Effector memory CD8-positive, alpha-beta T cell (primary cell): ENCODE data around the gene NLRP1.

ENCODE experiments used
- ATAC-seq: fragments of 150-1000 bp; cut with Tn5 transposase; replicated peaks from 2 replicates; pipeline ENCODE4 v1.10.0; 2021; ENCODE audit warnings: mild to moderate bottlenecking, moderate library complexity
- DNase-seq, 3 experiments: peaks; one replicate each; pipeline ENCODE4 v3.0.0; 2021
- H3K27ac Mint-ChIP-seq, 2 donors: one replicate each; pipeline ENCODE4 v1.8.0; 2022; ENCODE audit warnings: mild to moderate bottlenecking in 2 of 2, mixed read lengths in 2 of 2, moderate library complexity in 2 of 2
- H3K27me3 Mint-ChIP-seq, 2 donors: one replicate each; pipeline ENCODE4 v1.8.0; 2022; ENCODE audit warnings: mixed read lengths in 2 of 2
- H3K36me3 Mint-ChIP-seq: one replicate; pipeline ENCODE4 v1.8.0; 2022; ENCODE audit warnings: mild to moderate bottlenecking, moderate library complexity, mixed read lengths; ENCODE audit not compliant: insufficient read depth
- H3K4me1 Mint-ChIP-seq, 2 donors: one replicate each; pipeline ENCODE4 v1.8.0; 2022; ENCODE audit warnings: low read depth in 2 of 2, mixed read lengths in 2 of 2
- H3K4me3 Mint-ChIP-seq, 2 donors: one replicate each; pipeline ENCODE4 v1.8.0; 2022; ENCODE audit warnings: mild to moderate bottlenecking in 2 of 2, mixed read lengths in 2 of 2, moderate library complexity in 2 of 2
- H3K9me3 Mint-ChIP-seq, 2 donors: one replicate each; pipeline ENCODE4 v1.8.0; 2022; ENCODE audit warnings: mixed read lengths in 2 of 2

The NLRP1 gene

DNA sequence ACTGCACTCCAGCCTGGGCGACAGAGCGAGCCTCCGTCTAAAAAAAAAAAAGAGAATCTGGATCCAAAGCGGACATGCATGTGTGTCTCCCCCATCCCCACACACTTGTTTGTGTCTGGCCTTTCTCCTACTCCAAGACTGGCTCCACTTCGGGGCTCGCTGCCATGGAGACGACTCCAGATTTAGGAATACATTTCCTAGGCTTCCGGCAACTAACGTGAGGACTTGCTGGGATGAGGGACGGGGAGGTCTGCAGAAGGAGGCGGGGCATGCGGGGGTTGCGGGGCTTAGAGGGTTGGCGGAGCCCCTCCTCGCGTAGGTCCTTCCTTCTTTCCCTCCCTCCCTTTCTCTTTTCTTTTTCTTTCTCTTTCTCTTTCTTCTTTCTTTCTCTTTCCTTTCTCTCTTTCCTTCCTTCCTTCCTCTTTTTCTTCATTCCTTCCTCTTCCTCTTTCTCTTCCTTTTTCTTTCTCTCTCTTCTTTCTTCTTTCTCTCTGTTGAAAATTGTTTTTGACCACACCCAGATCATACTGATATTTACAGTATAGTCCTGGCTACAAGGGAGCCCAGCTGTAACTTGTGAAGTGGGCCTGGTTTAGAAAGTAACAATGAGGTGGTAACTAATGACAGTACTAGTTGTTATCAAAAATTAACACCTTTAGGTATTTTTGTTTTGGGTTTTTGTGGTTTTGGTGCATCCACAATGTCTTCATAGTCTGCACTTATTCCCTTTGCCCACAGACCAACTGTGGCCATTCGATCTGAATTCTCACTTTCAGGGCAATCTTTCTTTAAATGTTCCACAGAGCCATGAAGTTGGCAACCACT lies 72.7 kb downstream of the NLRP1 start:
- H3K4me1 Mint-ChIP-seq, result peaks cover 18 to 33% of the 10 kb centered on the region in 2 donors
- peaks cover 7% of the 10 kb centered on the region in 2 donors for H3K9me3 Mint-ChIP-seq
- peak overlapping the region; percentile 38 to 95 for H3K27ac Mint-ChIP-seq
- DNase-seq (no peak), ATAC-seq (peak; percentile 74)
- H3K36me3 Mint-ChIP-seq, result peaks cover 28% of the 10 kb centered on the region
- H3K27me3 Mint-ChIP-seq, result no peaks in the 10 kb centered on the region
- peak overlapping the region; percentile 4 to 72 for H3K4me3 Mint-ChIP-seq

DNA sequence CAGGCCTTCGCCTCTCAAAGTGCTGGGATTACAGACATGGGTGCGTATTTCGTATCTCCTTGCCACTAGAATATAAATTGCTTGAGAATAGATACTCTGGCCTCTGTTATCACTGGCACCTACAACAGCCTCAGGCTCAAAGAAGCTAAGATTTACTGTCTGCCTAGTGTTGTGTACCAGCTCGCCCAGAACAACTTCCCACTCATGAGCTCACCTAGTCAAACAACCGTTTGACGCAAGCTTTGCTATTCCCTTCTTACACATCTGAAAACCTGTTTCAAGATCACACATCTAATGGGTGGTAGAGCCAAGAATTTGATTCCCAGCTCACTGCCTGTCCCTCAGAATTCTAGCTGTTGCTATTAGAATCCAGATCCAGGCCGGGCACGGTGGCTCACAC lies 73.5 kb downstream of the NLRP1 start:
- H3K27me3 Mint-ChIP-seq, result no peaks in the 10 kb centered on the region
- no peak overlapping the region for H3K4me3 Mint-ChIP-seq
- peaks cover 26% of the 10 kb centered on the region for H3K36me3 Mint-ChIP-seq
- H3K9me3 Mint-ChIP-seq, result peaks cover 7% of the 10 kb centered on the region in 2 donors
- ATAC-seq, result no peak
- no peak for DNase-seq
- peaks cover 18 to 33% of the 10 kb centered on the region in 2 donors for H3K4me1 Mint-ChIP-seq
- H3K27ac Mint-ChIP-seq, result no peak overlapping the region

DNA sequence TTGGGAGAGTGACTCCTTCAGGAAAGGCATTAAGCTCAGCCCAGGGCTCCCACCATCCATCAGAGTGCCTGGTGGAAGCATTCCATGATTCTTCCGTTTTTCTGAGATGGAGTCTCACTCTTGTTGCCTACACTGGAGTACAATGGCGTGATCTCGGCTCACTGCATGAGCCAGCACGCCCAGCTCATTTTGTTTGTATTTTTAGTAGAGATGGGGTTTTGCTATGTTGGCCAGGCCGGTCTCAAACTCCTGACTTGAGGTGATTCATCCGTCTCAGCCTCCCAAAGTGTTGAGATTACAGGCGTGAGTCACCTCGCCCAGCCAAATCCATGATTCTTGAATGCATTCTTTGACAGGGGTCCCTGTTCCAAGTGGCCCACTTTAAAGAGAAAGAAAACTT lies 74.8 kb downstream of the NLRP1 start:
- Mint-ChIP-seq H3K36me3 (peaks cover 23% of the 10 kb centered on the region), H3K4me1 (peaks cover 16 to 29% of the 10 kb centered on the region in 2 donors), H3K4me3 (no peak overlapping the region), H3K27ac (no peak overlapping the region), H3K9me3 (peaks cover 7% of the 10 kb centered on the region in 2 donors), H3K27me3 (no peaks in the 10 kb centered on the region)
- ATAC-seq (no peak), DNase-seq (no peak)

DNA sequence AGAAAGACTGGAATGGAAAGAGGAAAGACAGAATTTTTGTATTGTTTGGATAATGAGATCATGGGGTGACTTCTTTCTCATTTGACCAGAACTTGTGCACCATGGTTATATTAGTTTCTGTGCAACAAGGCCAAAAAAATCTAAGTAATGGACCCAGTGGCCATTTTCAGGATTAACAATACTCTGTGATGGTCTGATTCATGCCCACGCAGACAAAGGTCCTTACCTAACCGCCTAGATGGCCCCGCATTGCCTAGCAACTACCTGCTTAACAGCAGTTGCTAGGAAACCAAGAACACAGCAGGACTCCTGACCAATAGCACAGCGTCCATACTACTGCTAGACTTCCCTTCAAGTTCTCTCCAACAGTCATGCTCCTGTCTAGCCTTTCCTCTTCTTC lies 75.5 kb downstream of the NLRP1 start:
- ATAC-seq, result no peak
- H3K36me3 Mint-ChIP-seq, result peaks cover 18% of the 10 kb centered on the region
- H3K27ac Mint-ChIP-seq, result no peak overlapping the region
- H3K4me1 Mint-ChIP-seq, result peaks cover 12 to 24% of the 10 kb centered on the region in 2 donors
- H3K9me3 Mint-ChIP-seq, result peaks cover 4 to 7% of the 10 kb centered on the region in 2 donors
- no peak for DNase-seq
- no peaks in the 10 kb centered on the region for H3K27me3 Mint-ChIP-seq
- no peak overlapping the region for H3K4me3 Mint-ChIP-seq

DNA sequence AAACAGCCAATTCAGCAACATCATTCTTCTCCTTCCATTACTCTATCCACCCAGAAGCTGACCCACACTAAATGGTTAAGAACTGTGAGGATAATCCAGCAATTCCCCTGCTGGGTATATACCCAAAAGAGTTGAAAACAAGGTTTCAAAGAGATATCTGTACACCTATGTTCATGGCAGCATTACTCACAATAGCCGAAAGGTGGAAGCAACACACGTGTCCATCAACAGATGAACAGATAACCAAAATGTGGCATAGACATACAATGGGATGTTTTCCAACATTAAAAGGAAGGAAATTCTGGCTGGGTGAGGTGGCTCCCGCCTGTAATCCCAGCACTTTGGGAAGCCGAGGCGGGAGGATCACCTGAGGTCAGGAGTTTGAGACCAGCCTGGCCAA lies 78.0 kb downstream of the NLRP1 start:
- ATAC-seq (no peak), DNase-seq (no peak)
- Mint-ChIP-seq H3K36me3 (peaks cover 13% of the 10 kb centered on the region), H3K27ac (no peak overlapping the region), H3K9me3 (no peaks in the 10 kb centered on the region), H3K4me3 (no peak overlapping the region), H3K4me1 (peaks cover 0 to 4% of the 10 kb centered on the region in 2 donors), H3K27me3 (no peaks in the 10 kb centered on the region)

DNA sequence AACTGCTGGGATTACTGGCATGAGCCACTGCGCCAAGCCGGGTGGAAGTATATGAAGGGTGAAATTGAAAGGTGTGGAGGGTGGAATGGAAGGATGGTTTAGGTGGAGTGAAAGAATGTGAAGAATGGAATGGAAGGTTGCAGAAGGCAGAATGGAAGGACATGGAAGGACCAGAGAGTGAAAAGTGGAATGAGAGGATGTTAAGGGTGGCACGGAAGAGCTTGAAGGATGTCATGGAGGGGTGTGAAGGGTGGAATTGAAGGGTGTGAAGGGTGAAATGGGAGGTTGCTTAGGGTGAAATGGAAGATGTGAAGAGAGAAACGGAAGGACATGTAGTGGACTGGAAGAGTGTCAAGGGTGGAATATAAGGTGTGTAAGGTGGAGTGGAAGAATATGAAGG lies 81.8 kb downstream of the NLRP1 start:
- DNase-seq, result no peak
- Mint-ChIP-seq H3K4me3 (no peak overlapping the region), H3K27ac (peak overlapping the region in 1 of 2 donors; percentile 94), H3K9me3 (no peaks in the 10 kb centered on the region), H3K36me3 (peaks cover 11% of the 10 kb centered on the region), H3K27me3 (no peaks in the 10 kb centered on the region), H3K4me1 (peaks cover 6 to 11% of the 10 kb centered on the region in 2 donors)
- no peak for ATAC-seq

DNA sequence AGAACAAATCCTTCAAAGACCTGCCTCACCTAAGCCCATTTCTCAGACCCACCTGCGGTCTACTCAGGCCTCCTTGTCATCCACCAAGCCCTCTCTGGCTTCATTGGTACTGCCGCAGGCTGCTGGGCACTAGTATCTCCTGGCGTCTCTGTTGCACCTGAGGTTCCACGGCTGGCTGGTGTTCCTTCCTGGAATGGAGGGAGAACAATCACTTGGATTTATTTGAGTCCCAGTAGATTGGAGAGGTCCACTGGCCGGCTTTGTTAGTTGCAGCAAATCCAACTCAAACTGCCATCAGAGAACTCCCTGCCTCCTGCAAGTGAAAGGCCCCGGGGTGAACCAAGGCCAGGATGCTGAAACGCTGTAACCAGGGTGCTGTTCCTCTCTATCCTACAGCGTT lies 82.6 kb downstream of the NLRP1 start:
- H3K27me3 Mint-ChIP-seq, result no peaks in the 10 kb centered on the region
- H3K36me3 Mint-ChIP-seq, result peaks cover 11% of the 10 kb centered on the region

DNA sequence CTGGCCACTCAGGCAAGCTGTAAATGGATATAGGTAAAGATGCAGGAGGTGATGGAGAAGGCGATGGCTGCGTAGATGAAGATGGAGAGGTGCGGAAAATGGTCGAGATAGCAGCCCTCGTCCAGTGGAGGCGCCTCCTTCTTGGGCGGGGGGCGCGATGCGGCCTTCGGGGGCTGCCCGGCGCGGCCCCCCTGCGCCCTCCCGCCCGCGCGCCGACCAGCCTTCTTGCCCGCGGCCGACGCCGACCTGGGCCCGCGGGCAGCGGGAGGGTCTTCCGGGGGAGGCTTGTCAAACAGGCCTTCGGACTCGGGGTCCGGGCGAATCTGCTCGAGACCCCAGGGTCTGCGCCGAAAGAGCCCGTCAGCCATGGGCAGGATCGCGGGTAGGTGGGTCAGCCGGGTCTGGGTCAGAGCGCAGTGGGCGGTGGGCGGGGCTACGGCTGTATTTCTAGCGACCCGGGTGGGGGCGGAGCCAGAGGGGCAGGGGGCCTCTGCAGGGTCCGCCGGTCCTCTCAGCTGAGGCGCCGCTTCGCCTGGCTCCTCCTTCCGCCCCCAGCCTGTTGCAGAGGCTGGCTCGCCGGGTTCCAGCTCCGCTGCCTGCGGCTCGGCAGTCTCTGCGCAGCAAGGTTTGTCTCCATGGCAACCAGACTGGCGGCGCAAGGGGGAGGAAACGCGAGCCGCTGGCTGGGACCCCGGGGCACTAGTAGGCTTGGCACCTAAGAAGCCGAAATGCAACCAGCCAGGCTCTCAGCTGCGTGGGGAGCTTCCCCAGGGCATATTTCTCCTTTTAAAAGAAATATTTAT lies 83.5 kb downstream of the NLRP1 start:
- H3K4me3 Mint-ChIP-seq, result peak overlapping the region; percentile 90
- peaks cover 9% of the 10 kb centered on the region for H3K36me3 Mint-ChIP-seq
- no peaks in the 10 kb centered on the region for H3K27me3 Mint-ChIP-seq
- peaks cover 10 to 11% of the 10 kb centered on the region in 2 donors for H3K4me1 Mint-ChIP-seq
- ATAC-seq (peak; percentile 94), DNase-seq (peak; percentile 69 to 80 (median 77))
- peak overlapping the region; percentile 87 to 94 for H3K27ac Mint-ChIP-seq
- no peaks in the 10 kb centered on the region for H3K9me3 Mint-ChIP-seq

More for the DNA sequence above, 82.6 kb downstream of the NLRP1 start:
- peak overlapping the region; percentile 87 to 94 for H3K27ac Mint-ChIP-seq
- peak overlapping the region; percentile 90 for H3K4me3 Mint-ChIP-seq
- H3K4me1 Mint-ChIP-seq, result peaks cover 10 to 11% of the 10 kb centered on the region in 2 donors
- ATAC-seq, result no peak
- H3K9me3 Mint-ChIP-seq, result no peaks in the 10 kb centered on the region
- DNase-seq, result no peak

DNA sequence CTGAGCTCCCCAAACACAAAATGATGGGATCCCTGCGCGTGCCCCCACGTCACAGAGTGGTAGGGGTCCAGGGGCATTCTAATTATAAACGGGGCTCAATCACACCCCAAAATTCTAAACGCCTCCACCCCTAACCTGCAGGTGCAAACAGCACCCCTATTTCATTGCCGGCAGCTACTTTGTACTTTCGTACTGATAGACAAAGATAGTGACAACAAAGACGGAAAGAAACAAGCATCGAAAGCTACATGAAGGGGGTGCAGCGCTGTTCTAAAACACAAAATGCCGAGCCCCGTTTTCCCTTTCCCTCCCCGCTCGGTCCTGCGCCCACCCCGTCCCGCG lies 84.1 kb downstream of the NLRP1 start:
- H3K36me3 Mint-ChIP-seq, result peaks cover 9% of the 10 kb centered on the region
- no peak for DNase-seq
- peak overlapping the region; percentile 90 for H3K4me3 Mint-ChIP-seq
- ATAC-seq, result no peak
- peaks cover 10 to 11% of the 10 kb centered on the region in 2 donors for H3K4me1 Mint-ChIP-seq
- H3K9me3 Mint-ChIP-seq, result no peaks in the 10 kb centered on the region
- no peaks in the 10 kb centered on the region for H3K27me3 Mint-ChIP-seq
- peak overlapping the region; percentile 87 to 94 for H3K27ac Mint-ChIP-seq

DNA sequence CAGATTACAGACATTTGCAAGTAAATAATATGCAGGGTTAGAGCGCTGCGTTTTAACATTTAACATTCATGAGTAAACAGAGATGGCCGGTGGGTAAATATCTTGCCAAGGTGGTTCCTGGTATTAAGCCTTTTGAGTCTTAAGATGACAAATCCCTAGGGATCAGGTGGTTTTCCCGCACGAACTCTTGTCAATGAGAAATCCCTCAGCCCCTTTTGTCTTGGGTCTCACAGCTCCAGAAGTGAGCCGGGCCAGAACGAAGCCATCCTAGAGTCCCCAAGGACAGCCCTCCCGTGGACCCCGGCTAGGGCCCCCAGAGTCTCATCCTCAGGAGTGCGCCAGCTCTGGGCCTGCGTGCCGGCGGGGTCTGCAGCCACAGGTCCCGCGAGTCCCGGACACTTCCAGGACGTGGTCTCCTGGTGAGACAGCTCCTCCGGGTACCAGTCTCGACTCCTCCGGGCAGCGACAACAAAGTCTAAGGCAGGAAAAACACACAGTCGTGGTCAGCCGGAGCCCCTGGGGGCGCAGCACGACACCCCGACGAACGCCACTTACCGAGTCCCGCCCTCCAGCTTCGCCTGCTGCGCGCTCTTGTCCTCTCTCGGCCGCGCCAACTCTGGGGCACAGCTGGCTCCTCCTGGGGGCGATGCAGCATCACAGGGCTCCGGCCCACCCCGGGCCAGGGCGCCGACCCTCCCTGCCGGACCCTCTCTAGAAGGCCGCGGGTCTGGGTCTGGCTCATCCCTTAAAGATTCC lies 84.7 kb downstream of the NLRP1 start:
- Mint-ChIP-seq H3K4me3 (peak overlapping the region; percentile 90), H3K27ac (peak overlapping the region in 1 of 2 donors; percentile 87)
- no peak for ATAC-seq

DNA sequence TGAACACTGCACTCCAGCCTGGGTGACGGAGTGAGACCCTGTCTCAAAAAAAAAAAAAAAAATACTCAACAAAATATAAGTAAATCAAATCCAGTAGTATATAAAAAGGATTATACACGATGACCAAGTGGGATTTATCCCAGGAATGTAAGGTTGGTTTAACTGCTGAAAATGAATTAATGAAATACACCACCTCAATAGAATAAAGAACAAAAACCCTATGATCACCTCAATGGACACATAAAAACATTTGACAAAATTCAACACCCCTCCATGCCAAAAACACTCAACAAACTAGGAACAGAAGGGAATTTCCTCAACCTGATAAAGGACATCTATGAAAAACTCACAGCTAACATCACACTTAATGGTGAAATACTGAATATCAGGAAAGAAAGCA lies 91.3 kb downstream of the NLRP1 start:
- H3K27me3 Mint-ChIP-seq, result no peaks in the 10 kb centered on the region
- no peak overlapping the region for H3K4me3 Mint-ChIP-seq
- H3K9me3 Mint-ChIP-seq, result no peaks in the 10 kb centered on the region
- H3K27ac Mint-ChIP-seq, result no peak overlapping the region
- no peak for ATAC-seq
- H3K36me3 Mint-ChIP-seq, result peaks cover 21% of the 10 kb centered on the region
- no peak for DNase-seq
- peaks cover 4 to 8% of the 10 kb centered on the region in 2 donors for H3K4me1 Mint-ChIP-seq

More for the DNA sequence above, 84.7 kb downstream of the NLRP1 start:
- no peaks in the 10 kb centered on the region for H3K9me3 Mint-ChIP-seq
- H3K27me3 Mint-ChIP-seq, result no peaks in the 10 kb centered on the region
- H3K36me3 Mint-ChIP-seq, result peaks cover 9% of the 10 kb centered on the region
- DNase-seq, result no peak
- peaks cover 10 to 11% of the 10 kb centered on the region in 2 donors for H3K4me1 Mint-ChIP-seq

DNA sequence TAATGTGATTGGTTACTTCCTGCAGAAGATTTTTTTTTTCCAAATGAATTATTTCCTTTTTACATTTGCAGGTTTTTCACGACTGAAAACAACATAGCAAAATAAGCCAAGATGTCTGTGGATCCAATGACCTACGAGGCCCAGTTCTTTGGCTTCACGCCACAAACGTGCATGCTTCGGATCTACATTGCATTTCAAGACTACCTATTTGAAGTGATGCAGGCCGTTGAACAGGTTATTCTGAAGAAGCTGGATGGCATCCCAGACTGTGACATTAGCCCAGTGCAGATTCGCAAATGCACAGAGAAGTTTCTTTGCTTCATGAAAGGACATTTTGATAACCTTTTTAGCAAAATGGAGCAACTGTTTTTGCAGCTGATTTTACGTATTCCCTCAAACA lies 95.6 kb downstream of the NLRP1 start:
- peaks cover 22 to 25% of the 10 kb centered on the region in 2 donors for H3K4me1 Mint-ChIP-seq
- no peak overlapping the region for H3K4me3 Mint-ChIP-seq
- peak overlapping the region in 1 of 2 donors; percentile 14 for H3K27ac Mint-ChIP-seq
- no peak for DNase-seq
- no peaks in the 10 kb centered on the region for H3K27me3 Mint-ChIP-seq
- H3K36me3 Mint-ChIP-seq, result peaks cover 48% of the 10 kb centered on the region
- ATAC-seq, result no peak
- no peaks in the 10 kb centered on the region for H3K9me3 Mint-ChIP-seq
